Measurements from ENCODE around the gene KIF1A. TPM values are rescaled to one million over a fixed set of nuclear protein-coding genes. Genes with fewer than 3 reads are reported as not detected.

Gene KIF1A
- total RNA-seq, 2 donors from 2014 or later, result 2.1 to 2.2 TPM

DNA sequence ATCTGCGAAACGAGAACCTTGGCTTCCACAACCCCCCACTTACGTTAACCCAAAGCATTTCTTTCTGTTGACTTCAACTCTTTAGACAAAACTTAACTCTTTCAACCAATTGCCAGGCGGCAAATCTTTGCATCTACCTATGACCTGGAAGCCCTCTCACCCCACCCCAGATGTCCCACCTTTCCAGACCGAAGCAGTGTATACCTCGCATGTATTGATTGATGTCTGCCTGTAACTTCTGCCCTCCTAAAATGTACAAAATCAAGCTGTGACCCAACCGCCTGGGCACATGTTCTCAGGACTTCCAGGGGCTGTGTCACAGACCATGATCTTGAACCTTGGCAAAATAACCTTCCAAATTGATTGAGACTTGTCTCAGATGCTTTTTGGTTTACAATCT, 149.6 kb downstream of the KIF1A start:
- ATAC-seq (no peak), DNase-seq (no peak)
- intact Hi-C loops (cut with DNase I, micrococcal nuclease), result no loop called here

DNA sequence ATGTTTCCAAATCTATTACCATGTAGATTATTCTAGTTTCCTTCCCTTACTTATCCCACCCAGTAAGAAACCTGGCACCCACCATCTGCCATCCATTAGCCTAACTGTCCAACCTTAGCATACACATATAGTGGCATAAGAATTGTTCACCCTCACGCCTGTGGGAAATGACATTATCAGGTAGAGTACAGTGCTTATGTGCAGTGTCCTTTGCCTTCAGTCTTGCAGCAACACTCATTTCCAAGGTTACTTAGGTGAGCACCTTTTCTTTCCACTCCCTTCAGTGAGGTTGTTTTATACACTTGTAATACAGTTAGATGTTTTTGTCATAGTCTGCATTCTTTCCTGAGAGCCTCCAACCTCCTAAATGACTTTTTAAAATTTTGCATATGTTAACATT, 155.4 kb downstream of the KIF1A start:
- DNase-seq (no peak), ATAC-seq (no peak)
- intact Hi-C loops (cut with DNase I, micrococcal nuclease), result no loop called here

Other genes with a start within 250 kb of the KIF1A start
- 10 to 100 TPM; 33.6 to 36.1 TPM for gene CAPN10, start 233.5 kb downstream of the KIF1A start, total RNA-seq
- 10 to 100 TPM; 67.5 to 84.3 TPM for gene GPR35, start 194.7 kb downstream of the KIF1A start, total RNA-seq
- gene AQP12B, start 137.3 kb downstream of the KIF1A start, total RNA-seq, result 1 to 10 TPM in 1 of 2 donors, under 1 TPM in 1; 0.85 to 2.4 TPM
- 1 to 10 TPM in 1 of 2 donors, under 1 TPM in 1; 0.92 to 4.0 TPM for gene AQP12A, start 128.4 kb downstream of the KIF1A start, total RNA-seq
- 1 to 10 TPM in 1 of 2 donors, under 1 TPM in 1; 0.59 to 3.0 TPM for gene AGXT, start 48.6 kb upstream of the KIF1A start, total RNA-seq
- 10 to 100 TPM in 1 of 2 donors, 1 to 10 TPM in 1; 4.5 to 11.8 TPM for gene MAB21L4, start 75.9 kb upstream of the KIF1A start, total RNA-seq
- gene CROCC2, start 86.1 kb upstream of the KIF1A start, total RNA-seq, result under 1 TPM in 1 of 2 donors, not detected in 1; 0.06 TPM
- 10 to 100 TPM in 1 of 2 donors, 1 to 10 TPM in 1; 9.4 to 10.1 TPM for gene SNED1, start 178.4 kb upstream of the KIF1A start, total RNA-seq

Measured in left colon (tissue), 2 donors.